Mesodermal cell (in vitro differentiated cells): ENCODE results near the gene MC1R.
A peak's percentile ranks its signal among the peaks of the same experiment; 100 is the strongest.

ENCODE experiments used
- H3K27ac ChIP-seq: 2 replicates; pipeline ENCODE4 v1.7.0; 2013; ENCODE audit warnings: mild to moderate bottlenecking, low read depth, low read length, moderate library complexity; ENCODE audit not compliant: severe bottlenecking
- H3K36me3 ChIP-seq: 2 replicates; pipeline ENCODE4 v1.7.1; 2013; ENCODE audit warnings: mild to moderate bottlenecking, low read length, moderate library complexity; ENCODE audit not compliant: control insufficient read depth, insufficient read depth
- H3K4me1 ChIP-seq: one replicate; pipeline ENCODE4 v1.7.1; 2013; ENCODE audit warnings: mild to moderate bottlenecking, low read length; ENCODE audit not compliant: insufficient read depth, control insufficient read depth, poor library complexity, severe bottlenecking
- H3K4me3 ChIP-seq: 2 replicates; pipeline ENCODE4 v1.7.0; 2013; ENCODE audit warnings: low read length, control low read depth, mild to moderate bottlenecking; ENCODE audit not compliant: insufficient read depth, poor library complexity, severe bottlenecking; ENCODE audit errors: extremely low read depth
- H3K9me3 ChIP-seq: 2 replicates; pipeline ENCODE4 v1.7.1; 2013; ENCODE audit warnings: mild to moderate bottlenecking, low read length, moderate library complexity; ENCODE audit not compliant: control insufficient read depth
- WGBS, 2 experiments: methylation state at CpG; one replicate each; pipeline ENCODE4 v1.1.5; 2013; ENCODE audit warnings: missing lambda C conversion rate in 2 of 2; ENCODE audit not compliant: insufficient coverage in 2 of 2; 5-methylcytosine and 5-hydroxymethylcytosine counted together

MC1R gene

DNA sequence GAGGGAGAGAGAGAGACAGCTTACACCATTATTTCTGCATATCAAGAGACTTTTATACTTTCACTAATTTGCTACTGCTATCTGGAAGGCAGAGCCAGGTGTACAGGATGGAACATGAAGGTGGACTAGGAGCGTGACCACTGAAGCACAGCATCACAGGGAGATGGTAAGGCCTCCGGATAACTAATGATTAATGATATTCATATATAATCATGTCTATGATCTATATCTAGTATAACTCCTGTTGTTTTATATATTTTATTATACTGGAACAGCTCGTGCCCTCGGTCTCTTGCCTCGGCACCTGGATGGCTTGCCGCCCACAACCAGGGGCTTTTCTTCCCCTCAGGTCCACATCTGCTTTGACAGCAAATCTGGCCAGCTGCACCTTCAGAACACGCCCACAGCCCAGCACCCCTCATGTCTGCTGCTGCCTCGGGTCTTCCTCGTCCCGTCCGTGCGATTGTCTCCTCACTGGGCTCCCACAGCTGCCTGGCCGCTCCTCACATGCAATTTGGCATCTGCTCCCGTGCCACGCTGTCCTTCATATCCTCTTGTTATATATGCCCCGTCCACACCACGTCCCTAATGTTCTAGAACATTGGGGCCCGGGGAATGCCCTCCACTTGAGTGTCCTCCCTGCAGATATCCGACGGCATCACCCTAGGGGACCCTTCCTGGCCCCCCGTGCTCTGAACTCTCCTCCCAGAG is 19.7 kb downstream of the MC1R start:
- Histone ChIP-seq H3K36me3 (peaks cover 37% of the 10 kb centered on the region), H3K27ac (no peak overlapping the region), H3K9me3 (no peaks in the 10 kb centered on the region), H3K4me1 (no peaks in the 10 kb centered on the region), H3K4me3 (no peak overlapping the region)
- WGBS, 2 experiments, result 82 to 86% methylated on average over 16 to 18 of the region's 21 CpGs

DNA sequence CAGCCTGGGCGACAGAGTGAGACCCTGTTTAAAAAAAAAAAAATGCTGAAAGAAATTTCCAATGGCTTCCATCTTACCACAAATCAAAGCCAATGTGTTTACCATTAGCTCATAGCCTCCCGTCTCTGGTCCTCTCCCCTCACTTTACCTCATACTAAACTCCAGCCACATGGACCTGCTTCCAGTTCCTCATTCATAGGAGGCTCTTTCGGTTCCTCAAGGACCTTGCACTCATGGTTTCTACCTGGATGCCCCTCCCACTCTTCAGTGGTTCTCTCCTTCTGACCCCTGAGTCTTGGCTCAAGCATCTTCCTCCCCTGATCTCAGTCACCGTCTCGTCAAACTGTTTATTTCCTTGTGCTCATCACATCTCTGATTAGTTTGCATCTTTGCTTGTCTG is 26.1 kb downstream of the MC1R start:
- no peak overlapping the region for H3K27ac ChIP-seq

GRCh38 chr16:89945654-89946053 is 27.0 kb downstream of the MC1R start:
- H3K4me3 ChIP-seq, result no peak overlapping the region
- H3K4me1 ChIP-seq, result no peaks in the 10 kb centered on the region
- no peaks in the 10 kb centered on the region for H3K9me3 ChIP-seq
- H3K36me3 ChIP-seq, result peaks cover 6% of the 10 kb centered on the region
- 100% methylated on average over 3 of the region's 7 CpGs; no CpG with 5 or more reads in 1 of the 2 experiments for WGBS, 2 experiments
- H3K27ac ChIP-seq, result no peak overlapping the region

More for the DNA sequence above, 26.1 kb downstream of the MC1R start:
- Histone ChIP-seq H3K4me1 (no peaks in the 10 kb centered on the region), H3K4me3 (no peak overlapping the region), H3K36me3 (peaks cover 6% of the 10 kb centered on the region), H3K9me3 (no peaks in the 10 kb centered on the region)
- WGBS, 2 experiments, result 83 to 90% methylated on average over 4 to 5 of the region's 5 CpGs

- Histone ChIP-seq H3K9me3 (no peaks in the 10 kb centered on the region), H3K4me1 (no peaks in the 10 kb centered on the region), H3K36me3 (peaks cover 6% of the 10 kb centered on the region), H3K27ac (no peak overlapping the region), H3K4me3 (no peak overlapping the region)
- 88 to 92% methylated on average over 2 to 4 of the region's 5 CpGs for WGBS, 2 experiments
Observed at GRCh38 chr16:89946515-89946914, 27.9 kb downstream of the MC1R start.

- Histone ChIP-seq H3K36me3 (peaks cover 9% of the 10 kb centered on the region), H3K4me1 (no peaks in the 10 kb centered on the region), H3K4me3 (peak overlapping the region; percentile 57), H3K27ac (no peak overlapping the region), H3K9me3 (no peaks in the 10 kb centered on the region)
- WGBS, 2 experiments, result 29 to 37% methylated on average over 40 to 46 of the region's 55 CpGs
Observed at GRCh38 chr16:89949121-89949742, 30.6 kb downstream of the MC1R start.

GRCh38 chr16:89949756-89950155 is 31.1 kb downstream of the MC1R start:
- Histone ChIP-seq H3K4me1 (no peaks in the 10 kb centered on the region), H3K27ac (no peak overlapping the region), H3K9me3 (no peaks in the 10 kb centered on the region), H3K4me3 (peak overlapping the region; percentile 57), H3K36me3 (peaks cover 14% of the 10 kb centered on the region)
- WGBS, 2 experiments, result 85 to 92% methylated on average over 11 to 12 of the region's 12 CpGs

GRCh38 chr16:89951509-89951908 is 32.8 kb downstream of the MC1R start:
- no peaks in the 10 kb centered on the region for H3K4me1 ChIP-seq
- WGBS, 2 experiments, result 93 to 95% methylated on average over 4 to 5 of the region's 5 CpGs
- H3K9me3 ChIP-seq, result no peaks in the 10 kb centered on the region
- H3K27ac ChIP-seq, result no peak overlapping the region
- H3K4me3 ChIP-seq, result no peak overlapping the region
- peaks cover 27% of the 10 kb centered on the region for H3K36me3 ChIP-seq

- Histone ChIP-seq H3K4me3 (no peak overlapping the region), H3K4me1 (no peaks in the 10 kb centered on the region), H3K36me3 (peaks cover 33% of the 10 kb centered on the region), H3K27ac (no peak overlapping the region), H3K9me3 (no peaks in the 10 kb centered on the region)
- WGBS, 2 experiments, result 97 to 98% methylated on average over 9 to 12 of the region's 12 CpGs
Observed at GRCh38 chr16:89952049-89952448, 33.4 kb downstream of the MC1R start.

- H3K27ac ChIP-seq, result no peak overlapping the region
- no peaks in the 10 kb centered on the region for H3K4me1 ChIP-seq
- H3K36me3 ChIP-seq, result peaks cover 38% of the 10 kb centered on the region
- WGBS, 2 experiments, result 91 to 95% methylated on average over 4 to 5 of the region's 6 CpGs
- H3K4me3 ChIP-seq, result no peak overlapping the region
- H3K9me3 ChIP-seq, result no peaks in the 10 kb centered on the region
Observed at GRCh38 chr16:89952551-89952950, 33.9 kb downstream of the MC1R start.

- H3K4me3 ChIP-seq, result no peak overlapping the region
- H3K27ac ChIP-seq, result no peak overlapping the region
- H3K4me1 ChIP-seq, result no peaks in the 10 kb centered on the region
- peaks cover 50% of the 10 kb centered on the region for H3K36me3 ChIP-seq
- no peaks in the 10 kb centered on the region for H3K9me3 ChIP-seq
- 99% methylated on average over 8 to 10 of the region's 11 CpGs for WGBS, 2 experiments
Observed at GRCh38 chr16:89953671-89954406, 35.2 kb downstream of the MC1R start.
